Omental fat pad (tissue), 4 donors: Measurements from ENCODE around the gene ADRB2. TPM values are rescaled to one million over a fixed set of nuclear protein-coding genes. Genes with fewer than 3 reads are reported as not detected.

Experiments used
- ATAC-seq: fragments of 150-250 bp; one replicate; pipeline ENCODE4 v1.9.1; 2016; ENCODE audit warnings: mild to moderate bottlenecking, moderate library complexity; ENCODE audit not compliant: low FRiP score
- DNase-seq: peaks from one replicate; pipeline ENCODE4 v3.0.0-alpha.2; 2019; ENCODE audit warnings: low spot score
- total RNA-seq, 4 donors: library from RNA; depleted of rRNA; stranded (reverse); fragments of >200 nt; gene quantifications; one replicate each; pipeline ENCODE4 v1.1.0, GENCODE V29; 2016
- TF ChIP-seq, protein P1 (sequence below), 3 donors: fragments of 450-650 bp; IDR thresholded peaks; one replicate each; pipeline ENCODE4 v1.5.1; 2016 to 2017; ENCODE audit warnings: antibody characterized with exemption in 3 of 3, mild to moderate bottlenecking in 3 of 3, moderate library complexity in 2 of 3

ADRB2 gene
- total RNA-seq, 4 donors from 2014 or later: 20.5 to 68.7 (median 37.4) TPM

DNA sequence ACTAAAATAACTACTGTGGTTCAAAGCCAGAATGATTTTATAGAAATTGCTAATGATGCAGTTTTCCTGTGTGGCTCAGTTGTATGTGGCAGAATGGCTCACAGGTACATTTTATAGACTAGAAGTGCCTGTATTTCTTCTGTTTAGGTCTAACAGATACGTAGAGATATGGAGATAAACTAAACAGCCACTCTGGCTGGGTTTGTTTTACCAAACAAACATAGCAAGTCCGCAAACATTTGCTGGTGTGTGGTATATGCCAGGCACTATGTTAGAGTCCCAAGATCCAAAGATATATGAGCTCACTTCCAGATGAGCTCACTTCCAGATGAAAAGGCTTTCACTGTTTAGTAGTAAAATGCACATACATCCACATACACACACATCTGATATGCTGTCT, 24.4 kb downstream of the ADRB2 start:
- no peak for ATAC-seq

DNA sequence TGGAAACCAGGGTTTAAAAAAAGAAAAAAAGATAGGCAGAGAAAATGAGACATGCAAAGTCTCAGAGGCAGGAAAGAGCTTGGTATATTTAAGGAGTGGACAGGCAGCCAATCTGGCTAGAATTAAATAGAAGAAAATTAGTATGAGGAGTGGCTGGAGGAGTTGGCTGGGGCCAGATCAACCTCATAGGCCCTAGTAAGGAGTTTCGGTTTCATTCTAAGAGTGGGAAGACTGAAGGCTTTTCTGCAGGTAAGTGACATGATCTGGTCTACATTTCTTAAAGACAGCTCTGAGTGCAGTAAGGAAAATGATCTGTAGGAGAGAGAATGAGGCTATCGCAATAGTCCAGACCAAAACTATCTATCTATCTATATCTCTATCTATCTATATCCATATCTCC, 27.5 kb downstream of the ADRB2 start:
- ATAC-seq (no peak), DNase-seq (no peak)
- TF ChIP-seq, protein P1, sequence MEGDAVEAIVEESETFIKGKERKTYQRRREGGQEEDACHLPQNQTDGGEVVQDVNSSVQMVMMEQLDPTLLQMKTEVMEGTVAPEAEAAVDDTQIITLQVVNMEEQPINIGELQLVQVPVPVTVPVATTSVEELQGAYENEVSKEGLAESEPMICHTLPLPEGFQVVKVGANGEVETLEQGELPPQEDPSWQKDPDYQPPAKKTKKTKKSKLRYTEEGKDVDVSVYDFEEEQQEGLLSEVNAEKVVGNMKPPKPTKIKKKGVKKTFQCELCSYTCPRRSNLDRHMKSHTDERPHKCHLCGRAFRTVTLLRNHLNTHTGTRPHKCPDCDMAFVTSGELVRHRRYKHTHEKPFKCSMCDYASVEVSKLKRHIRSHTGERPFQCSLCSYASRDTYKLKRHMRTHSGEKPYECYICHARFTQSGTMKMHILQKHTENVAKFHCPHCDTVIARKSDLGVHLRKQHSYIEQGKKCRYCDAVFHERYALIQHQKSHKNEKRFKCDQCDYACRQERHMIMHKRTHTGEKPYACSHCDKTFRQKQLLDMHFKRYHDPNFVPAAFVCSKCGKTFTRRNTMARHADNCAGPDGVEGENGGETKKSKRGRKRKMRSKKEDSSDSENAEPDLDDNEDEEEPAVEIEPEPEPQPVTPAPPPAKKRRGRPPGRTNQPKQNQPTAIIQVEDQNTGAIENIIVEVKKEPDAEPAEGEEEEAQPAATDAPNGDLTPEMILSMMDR (IDR thresholded peaks at IDR 0.05): no peak

More for the DNA sequence above, 24.4 kb downstream of the ADRB2 start:
- TF ChIP-seq, protein P1 (IDR thresholded peaks at IDR 0.05): no peak
- no peak for DNase-seq

DNA sequence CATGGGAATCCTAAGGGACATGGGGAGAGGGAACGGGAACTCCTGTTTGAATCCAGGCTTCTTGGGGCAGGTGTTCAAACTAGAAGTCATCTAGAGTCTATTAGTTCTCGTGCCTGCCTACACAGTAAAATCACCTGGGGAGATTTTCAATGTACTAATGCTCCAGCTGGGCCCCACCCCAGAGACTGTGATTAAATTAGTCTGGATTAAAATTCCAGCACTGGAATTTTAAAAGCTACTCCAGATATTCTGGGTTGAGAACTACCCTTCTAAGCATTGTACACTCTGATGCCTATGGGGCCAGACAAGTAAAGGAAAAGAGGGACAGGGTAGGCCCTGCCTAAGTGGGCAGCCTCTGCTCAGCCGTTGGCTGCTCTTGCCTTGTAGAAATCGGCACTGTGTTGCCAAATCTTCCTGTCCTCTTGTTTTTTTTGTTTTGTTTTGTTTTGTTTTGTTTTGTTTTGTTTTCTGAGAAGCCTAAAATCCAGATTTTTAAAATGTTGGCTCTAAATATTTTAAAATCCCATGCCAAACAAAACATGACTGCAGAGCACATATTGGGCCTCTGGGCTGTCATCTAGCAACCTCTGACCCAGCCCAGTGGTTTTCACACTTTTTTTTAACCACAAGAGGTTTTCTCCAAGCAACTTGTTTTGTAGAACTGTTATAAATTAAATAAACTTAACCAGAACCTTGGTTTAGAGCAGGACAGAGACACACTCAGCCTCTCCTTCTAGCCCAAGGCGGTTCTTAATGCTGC, 29.0 kb downstream of the ADRB2 start:
- TF ChIP-seq, protein P1 (IDR thresholded peaks at IDR 0.05): no peak
- ATAC-seq: no peak
- no peak for DNase-seq

DNA sequence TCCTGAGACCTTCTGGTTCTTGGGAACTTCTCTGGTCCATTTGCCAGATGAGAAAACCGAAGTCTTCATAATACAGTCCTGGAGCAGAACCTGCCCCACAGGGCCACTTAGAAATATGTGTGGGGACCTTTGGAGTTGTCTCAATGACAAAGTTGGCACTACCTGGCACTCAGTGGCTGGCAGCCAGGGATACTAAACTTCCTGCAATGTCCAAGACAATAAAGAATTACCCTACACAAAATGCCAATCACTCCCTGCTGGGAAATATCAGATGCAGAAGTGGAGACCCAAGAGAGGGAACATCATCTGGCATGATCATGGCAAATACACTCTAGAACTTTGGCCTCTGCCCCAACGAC, 29.6 kb downstream of the ADRB2 start:
- DNase-seq (no peak), ATAC-seq (no peak)
- TF ChIP-seq, protein P1 (IDR thresholded peaks at IDR 0.05): no peak

DNA sequence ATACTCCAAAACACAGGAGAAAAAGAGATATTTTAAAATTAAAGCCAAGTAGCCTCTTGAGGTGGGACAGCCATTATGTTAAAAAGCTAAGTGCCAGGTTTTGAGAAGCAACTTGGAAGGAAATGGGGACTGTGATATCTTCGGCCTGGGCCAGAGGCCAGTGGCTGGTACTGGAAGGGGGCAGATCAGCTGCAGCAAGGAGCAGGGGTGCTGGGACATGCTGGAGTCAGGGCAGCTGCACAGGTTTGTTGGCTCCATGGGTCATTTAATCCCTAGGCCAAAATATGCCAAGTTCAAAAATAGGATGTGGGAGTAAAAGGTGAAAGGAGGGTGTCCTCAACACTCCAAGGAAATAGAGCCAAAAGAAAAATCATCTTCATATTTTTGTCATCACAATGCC, 30.0 kb downstream of the ADRB2 start:
- ATAC-seq: no peak
- no peak for DNase-seq
- TF ChIP-seq, protein P1 (IDR thresholded peaks at IDR 0.05): no peak

DNA sequence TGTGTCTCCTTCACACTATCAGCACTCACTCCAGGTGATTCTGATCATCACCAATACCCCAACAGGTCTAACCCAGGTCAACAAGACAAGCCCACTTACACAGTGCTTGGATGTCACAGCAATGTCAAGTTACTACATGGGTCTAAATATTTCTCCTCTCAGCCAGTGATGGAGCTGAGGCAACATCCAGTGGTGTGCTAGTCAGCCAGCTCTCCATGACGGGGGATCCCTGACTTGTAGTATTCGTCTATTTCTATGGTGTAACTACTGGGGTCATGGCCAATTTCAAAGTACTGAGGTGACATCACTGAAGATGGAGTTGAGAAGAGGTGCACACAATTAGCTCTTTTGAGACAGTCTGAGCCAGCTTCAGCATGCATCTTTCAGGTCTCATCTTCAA, 31.1 kb downstream of the ADRB2 start:
- ATAC-seq: no peak

DNA sequence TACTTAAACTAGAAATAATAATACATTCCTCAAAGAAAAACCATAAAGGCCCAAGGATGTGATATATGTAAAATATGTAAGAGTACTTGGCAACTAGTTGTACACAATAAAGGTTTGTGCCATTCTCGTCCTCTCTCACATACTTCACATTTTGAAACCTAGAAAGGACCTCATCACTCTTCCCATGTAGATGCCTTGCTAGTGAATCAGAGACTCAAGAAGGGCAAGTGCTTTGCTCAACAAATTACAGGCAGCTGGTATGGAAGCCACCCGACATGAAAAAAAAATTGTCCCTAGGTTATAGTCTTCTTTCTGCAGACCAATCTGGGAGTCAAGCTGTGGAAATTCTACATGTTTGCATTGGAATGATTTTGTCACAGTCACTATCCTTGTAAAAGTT, 31.7 kb downstream of the ADRB2 start:
- no peak for ATAC-seq
- no peak for DNase-seq
- TF ChIP-seq, protein P1 (IDR thresholded peaks at IDR 0.05): no peak

More for the DNA sequence above, 31.1 kb downstream of the ADRB2 start:
- DNase-seq: no peak
- TF ChIP-seq, protein P1 (IDR thresholded peaks at IDR 0.05): no peak
